Neural progenitor cell (in vitro differentiated cells): ENCODE data around the gene LRRC7.

Source experiments
- EZH2 ChIP-seq: fragments of 200-600 bp; sonication (generic); IDR thresholded peaks from 2 replicates; pipeline ENCODE4 v1.6.1; 2017; ENCODE audit warnings: antibody characterized with exemption, mild to moderate bottlenecking, moderate library complexity
- TF ChIP-seq, protein P1 (sequence below): fragments of 200-600 bp; sonication (generic); IDR thresholded peaks from 2 replicates; pipeline ENCODE4 v1.5.1; 2017; ENCODE audit warnings: antibody characterized with exemption, mild to moderate bottlenecking

DNA sequence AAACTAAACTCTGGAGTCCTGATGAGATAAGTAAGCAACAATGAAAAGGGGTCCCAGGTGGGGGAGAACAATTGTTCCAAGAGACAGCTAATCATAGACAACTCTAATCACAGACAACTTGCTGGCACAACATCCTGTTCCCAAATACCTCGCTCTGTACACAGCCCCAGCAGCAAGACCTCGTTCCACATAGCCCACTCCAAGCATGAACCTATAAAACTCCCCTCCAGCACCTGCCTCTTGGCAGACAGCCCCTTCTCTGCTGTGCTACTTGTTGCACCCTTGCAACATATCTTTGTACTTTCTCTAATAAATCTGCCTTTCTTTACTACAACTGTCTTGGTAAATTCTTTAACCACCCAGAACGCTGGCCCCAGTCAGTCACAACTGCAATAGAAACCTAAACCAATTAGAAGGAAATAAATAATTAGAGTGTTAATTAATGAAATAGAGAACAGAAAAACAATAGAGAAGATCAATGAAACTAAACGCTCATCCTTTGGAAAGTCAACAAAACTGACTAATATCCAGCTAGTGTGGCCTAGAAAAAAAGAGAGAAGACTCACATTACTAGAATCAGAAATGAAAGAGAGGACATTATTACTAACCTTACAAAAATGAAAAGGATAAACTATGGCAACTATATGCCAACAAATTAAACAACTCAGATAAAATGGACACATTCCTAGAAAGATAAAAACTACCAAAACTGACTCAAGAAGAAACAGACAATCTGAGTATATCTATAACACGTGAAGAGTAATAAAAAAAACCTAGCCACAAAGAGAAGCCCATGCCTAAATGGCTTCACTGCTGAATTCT is 601.5 kb downstream of the LRRC7 start:
- TF ChIP-seq EZH2: no peak
- TF ChIP-seq, protein P1, sequence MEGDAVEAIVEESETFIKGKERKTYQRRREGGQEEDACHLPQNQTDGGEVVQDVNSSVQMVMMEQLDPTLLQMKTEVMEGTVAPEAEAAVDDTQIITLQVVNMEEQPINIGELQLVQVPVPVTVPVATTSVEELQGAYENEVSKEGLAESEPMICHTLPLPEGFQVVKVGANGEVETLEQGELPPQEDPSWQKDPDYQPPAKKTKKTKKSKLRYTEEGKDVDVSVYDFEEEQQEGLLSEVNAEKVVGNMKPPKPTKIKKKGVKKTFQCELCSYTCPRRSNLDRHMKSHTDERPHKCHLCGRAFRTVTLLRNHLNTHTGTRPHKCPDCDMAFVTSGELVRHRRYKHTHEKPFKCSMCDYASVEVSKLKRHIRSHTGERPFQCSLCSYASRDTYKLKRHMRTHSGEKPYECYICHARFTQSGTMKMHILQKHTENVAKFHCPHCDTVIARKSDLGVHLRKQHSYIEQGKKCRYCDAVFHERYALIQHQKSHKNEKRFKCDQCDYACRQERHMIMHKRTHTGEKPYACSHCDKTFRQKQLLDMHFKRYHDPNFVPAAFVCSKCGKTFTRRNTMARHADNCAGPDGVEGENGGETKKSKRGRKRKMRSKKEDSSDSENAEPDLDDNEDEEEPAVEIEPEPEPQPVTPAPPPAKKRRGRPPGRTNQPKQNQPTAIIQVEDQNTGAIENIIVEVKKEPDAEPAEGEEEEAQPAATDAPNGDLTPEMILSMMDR: no peak
